Measurements from ENCODE around the gene YIF1A.

YIF1A gene

DNA sequence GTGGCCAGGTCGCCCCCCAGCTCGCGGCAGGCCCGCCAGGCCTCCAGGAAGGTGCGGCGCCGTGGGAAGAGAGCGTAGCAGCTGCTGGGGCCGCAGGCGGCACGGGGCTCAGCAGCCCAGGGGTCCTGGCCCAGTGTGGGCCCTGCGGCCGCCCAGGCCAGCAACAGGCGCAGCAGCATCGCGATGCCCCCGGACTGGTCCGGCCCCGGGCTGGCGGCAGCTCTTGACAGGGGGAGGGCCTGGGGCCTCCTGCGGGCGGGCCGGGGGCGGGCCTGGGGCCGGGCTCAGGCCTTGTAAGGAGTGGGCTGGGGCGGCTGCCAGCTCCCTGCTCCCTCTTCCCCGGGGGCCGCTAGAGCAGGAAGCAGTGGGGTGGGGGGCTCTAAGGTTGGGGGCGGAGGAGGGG, 27.9 kb upstream of the YIF1A start, which contains the start of gene CD248:
Gene CD248 (minus strand): TSS at position 196 of the 403 bp plus-strand sequence. CDS start 17 bp downstream, at position 179.
- H3K4me3 ChIP-seq (ENCODE audit: low read depth, low read length), result peak within 1 kb of the TSS; percentile 58
- no peak for TF ChIP-seq CTCF (IDR thresholded peaks at IDR 0.05; ENCODE audit: low read depth, low read length)

DNA sequence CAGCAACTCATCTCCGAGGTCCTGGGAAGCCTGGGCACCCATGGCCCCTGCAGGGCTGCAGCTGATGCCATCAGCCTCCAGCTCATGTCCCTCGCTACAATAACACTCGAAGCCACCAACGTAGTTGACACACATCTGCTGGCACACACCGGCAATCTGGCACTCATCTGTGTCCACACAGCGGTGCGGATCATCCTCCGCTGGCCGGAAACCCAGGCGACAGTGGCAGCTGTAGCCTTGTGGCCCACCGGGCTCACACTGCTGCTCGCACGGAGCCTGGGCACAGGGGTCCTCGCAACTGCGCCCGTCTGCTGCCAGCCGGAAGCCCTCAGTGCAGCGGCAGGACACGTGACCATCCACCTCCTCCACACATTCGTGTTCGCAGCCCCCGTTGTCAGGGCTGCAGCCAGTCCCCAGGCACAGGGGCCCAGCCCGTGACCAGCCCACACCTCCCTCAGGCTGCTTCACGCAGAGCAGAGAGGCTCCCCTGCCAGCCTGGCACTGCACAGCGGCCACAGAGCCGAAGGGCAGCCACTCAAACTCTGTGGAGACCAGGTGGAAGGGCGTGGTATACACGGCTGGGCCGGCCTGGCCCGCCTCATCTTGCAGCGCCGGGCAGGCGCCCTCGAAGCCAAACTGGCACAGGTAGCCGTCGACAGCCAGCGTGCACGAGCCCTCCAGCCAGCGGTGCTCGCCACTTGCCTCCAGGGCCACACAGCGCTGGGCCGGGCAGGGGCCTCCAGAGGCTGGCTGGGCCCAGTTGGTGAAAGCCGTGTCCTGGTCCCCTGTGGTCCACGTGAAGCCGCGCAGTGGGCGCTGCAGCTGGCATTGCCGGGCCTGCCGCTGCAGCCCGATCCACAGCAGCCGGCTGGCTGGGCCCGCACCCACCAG, 27.2 kb upstream of the YIF1A start:
- TF ChIP-seq CTCF (IDR thresholded peaks at IDR 0.05; ENCODE audit: low read depth, low read length), result no peak
- H3K4me3 ChIP-seq (ENCODE audit: low read depth, low read length), result peak overlapping the region; percentile 58

GRCh38 chr11:66315498-66315885, 26.5 kb upstream of the YIF1A start:
- H3K4me3 ChIP-seq (ENCODE audit: low read depth, low read length), result peak overlapping the region; percentile 58
- no peak for TF ChIP-seq CTCF (IDR thresholded peaks at IDR 0.05; ENCODE audit: low read depth, low read length)

GRCh38 chr11:66314561-66315497, 25.9 kb upstream of the YIF1A start:
- peak overlapping the region; percentile 58 for H3K4me3 ChIP-seq (ENCODE audit: low read depth, low read length)
- TF ChIP-seq CTCF (IDR thresholded peaks at IDR 0.05; ENCODE audit: low read depth, low read length), result no peak

GRCh38 chr11:66314186-66314501, 25.2 kb upstream of the YIF1A start:
- peak overlapping the region; percentile 58 for H3K4me3 ChIP-seq (ENCODE audit: low read depth, low read length)
- no peak for TF ChIP-seq CTCF (IDR thresholded peaks at IDR 0.05; ENCODE audit: low read depth, low read length)

- peak; percentile 20 for TF ChIP-seq CTCF (IDR thresholded peaks at IDR 0.05; ENCODE audit: low read depth, low read length)
- H3K4me3 ChIP-seq (ENCODE audit: low read depth, low read length), result peak overlapping the region; percentile 58
These were observed 24.6 kb upstream of the YIF1A start for GRCh38 chr11:66313321-66314185.

Data from WI38 (cell line).